Measurements from ENCODE around the gene MAN2A1.

DNA sequence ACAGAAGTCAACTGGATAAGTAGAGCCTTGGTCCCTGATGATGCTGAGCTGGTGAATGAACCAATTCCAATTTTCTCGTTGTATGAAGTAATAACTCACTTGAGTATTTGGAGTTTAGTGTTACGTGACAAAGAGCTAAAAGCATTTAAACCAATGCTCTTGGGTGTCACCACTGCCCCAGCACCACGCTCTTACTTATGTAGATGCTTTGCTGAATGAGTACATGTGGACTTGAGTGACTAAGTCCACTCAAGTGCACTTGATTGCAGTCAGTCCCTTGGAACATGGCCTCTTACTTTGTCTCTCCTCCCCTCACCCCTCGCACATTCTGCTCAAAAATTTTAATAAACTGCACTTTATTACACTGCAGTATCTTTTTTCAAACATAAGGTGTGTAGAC lies 184.0 kb downstream of the MAN2A1 start:
- TF ChIP-seq, protein P1, sequence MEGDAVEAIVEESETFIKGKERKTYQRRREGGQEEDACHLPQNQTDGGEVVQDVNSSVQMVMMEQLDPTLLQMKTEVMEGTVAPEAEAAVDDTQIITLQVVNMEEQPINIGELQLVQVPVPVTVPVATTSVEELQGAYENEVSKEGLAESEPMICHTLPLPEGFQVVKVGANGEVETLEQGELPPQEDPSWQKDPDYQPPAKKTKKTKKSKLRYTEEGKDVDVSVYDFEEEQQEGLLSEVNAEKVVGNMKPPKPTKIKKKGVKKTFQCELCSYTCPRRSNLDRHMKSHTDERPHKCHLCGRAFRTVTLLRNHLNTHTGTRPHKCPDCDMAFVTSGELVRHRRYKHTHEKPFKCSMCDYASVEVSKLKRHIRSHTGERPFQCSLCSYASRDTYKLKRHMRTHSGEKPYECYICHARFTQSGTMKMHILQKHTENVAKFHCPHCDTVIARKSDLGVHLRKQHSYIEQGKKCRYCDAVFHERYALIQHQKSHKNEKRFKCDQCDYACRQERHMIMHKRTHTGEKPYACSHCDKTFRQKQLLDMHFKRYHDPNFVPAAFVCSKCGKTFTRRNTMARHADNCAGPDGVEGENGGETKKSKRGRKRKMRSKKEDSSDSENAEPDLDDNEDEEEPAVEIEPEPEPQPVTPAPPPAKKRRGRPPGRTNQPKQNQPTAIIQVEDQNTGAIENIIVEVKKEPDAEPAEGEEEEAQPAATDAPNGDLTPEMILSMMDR (conservative IDR thresholded peaks at IDR 0.05; ENCODE audit: low read depth in 2 of 2), result no peak
- TF ChIP-seq EZH2 (IDR thresholded peaks at IDR 0.05; ENCODE audit: low read depth, unreplicated experiment), result no peak
- no peak for TF ChIP-seq ZNF114 (CRISPR knock-in tag; IDR thresholded peaks at IDR 0.05)
